K562 (cell line): Measurements from ENCODE around the gene LBH.

Experiments used
- CTCF ChIP-seq, 3 experiments: IDR thresholded peaks in 2 of 3; conservative IDR thresholded peaks in 1 of 3; 2 replicates each; pipeline ENCODE4 v1.5.1; 2011 to 2012; ENCODE audit warnings: low read length in 3 of 3, mild to moderate bottlenecking in 3 of 3, control low read depth in 2 of 3, improper control_type of control experiment in 1 of 3, inconsistent platforms in 1 of 3, low read depth in 1 of 3, mixed read lengths in 1 of 3, moderate library complexity in 1 of 3; ENCODE audit not compliant: insufficient read depth in 2 of 3
- E2F3 ChIP-seq: fragments of 250-450 bp; sonication (Bioruptor Pico); IDR thresholded peaks from 2 replicates; pipeline ENCODE4 v1.4.0; 2020; ENCODE audit warnings: mild to moderate bottlenecking
- EP300 ChIP-seq: IDR thresholded peaks from 2 replicates; pipeline ENCODE4 v1.6.1; 2012; ENCODE audit warnings: low read length, improper control_type of control experiment
- ESRRA ChIP-seq: fragments of 450-650 bp; IDR thresholded peaks from 2 replicates; pipeline ENCODE4 v1.6.1; 2014; ENCODE audit warnings: low read depth, mild to moderate bottlenecking, moderate library complexity, borderline replicate concordance
- MED1 ChIP-seq: sonication (generic); formaldehyde crosslinking; IDR thresholded peaks from 2 replicates; pipeline ENCODE4 v1.8.1; 2023; ENCODE audit warnings: missing genetic modification reagents, borderline replicate concordance
- RNF2 ChIP-seq: sonication (generic); IDR thresholded peaks from 2 replicates; pipeline ENCODE4 v1.6.1; 2016
- SMAD1 ChIP-seq: fragments of 150-350 bp; IDR thresholded peaks from 2 replicates; pipeline ENCODE4 v1.6.1; 2014; ENCODE audit warnings: low read length, low read depth; ENCODE audit not compliant: partially characterized antibody
- ZBTB34 ChIP-seq: fragments of 250-450 bp; sonication (Bioruptor Pico); IDR thresholded peaks from 2 replicates; pipeline ENCODE4 v1.8.0; 2021; ENCODE audit warnings: mild to moderate bottlenecking, moderate library complexity
- ZNF274 ChIP-seq: IDR thresholded peaks from 2 replicates; pipeline ENCODE4 v1.6.1; 2011; ENCODE audit warnings: low read depth, mild to moderate bottlenecking, low read length, moderate library complexity, borderline replicate concordance
- ZNF311 ChIP-seq: fragments of 250-450 bp; sonication (Bioruptor Pico); IDR thresholded peaks from 2 replicates; pipeline ENCODE4 v1.4.0; 2020; ENCODE audit warnings: mild to moderate bottlenecking, moderate library complexity
- TF ChIP-seq, protein P1 (sequence below): sonication (generic); formaldehyde crosslinking; IDR thresholded peaks from 2 replicates; pipeline ENCODE4 v1.8.1; 2022; ENCODE audit warnings: missing genetic modification reagents
- TF ChIP-seq, protein P2 (sequence below): fragments of 450-650 bp; formaldehyde crosslinking; IDR thresholded peaks from 2 replicates; pipeline ENCODE4 v1.4.0; 2020; ENCODE audit warnings: mild to moderate bottlenecking, mixed read lengths

DNA sequence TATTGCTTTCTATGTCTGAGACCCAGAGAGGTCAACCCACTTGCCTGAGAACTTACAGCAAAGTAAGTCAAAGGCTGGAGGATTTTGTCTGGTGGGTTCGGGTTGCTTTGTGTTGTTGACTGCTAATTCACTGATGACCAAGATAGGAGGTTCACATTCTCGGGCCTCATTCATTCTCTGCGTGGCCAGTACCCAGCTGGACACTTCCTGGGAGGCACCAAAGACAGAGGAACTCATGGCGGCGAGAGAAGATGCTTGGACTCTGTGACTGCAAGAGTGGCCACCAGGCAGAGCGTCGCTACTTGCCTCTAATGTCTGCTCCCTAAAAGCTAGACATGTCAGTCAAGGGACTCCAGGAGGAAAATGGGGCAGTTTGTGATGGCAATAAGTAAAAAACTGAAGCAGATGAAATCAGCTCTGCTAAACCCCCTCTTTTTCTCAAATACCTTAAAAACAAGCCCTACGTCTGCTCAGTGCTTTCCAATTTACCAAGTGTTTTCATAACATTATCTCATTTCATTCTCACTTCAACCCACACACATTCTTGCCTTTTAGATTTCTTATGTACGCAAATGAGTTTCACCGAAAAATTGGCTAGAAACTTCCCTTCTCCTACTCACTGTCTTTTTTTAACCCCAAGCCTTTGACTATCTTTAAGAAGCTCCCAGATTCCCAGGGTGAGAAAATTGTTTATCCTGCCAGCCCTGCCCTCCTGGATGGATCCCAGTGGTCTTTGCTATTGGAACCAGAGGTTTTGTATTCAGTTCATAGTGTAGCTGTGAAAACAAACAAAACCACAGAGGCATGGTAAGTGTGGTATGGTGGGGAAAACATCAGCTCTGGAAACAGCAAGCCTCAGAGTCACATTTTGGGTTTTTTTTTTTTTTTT lies 4.9 kb upstream of the LBH start:
- no peak for TF ChIP-seq MED1 (CRISPR knock-in tag)
- no peak for TF ChIP-seq ZBTB34
- no peak for TF ChIP-seq CTCF (IDR thresholded peaks at IDR 0.05 in 2 of 3, conservative IDR thresholded peaks at IDR 0.05 in 1 of 3; ENCODE audit: insufficient read depth in 2 of 3, low read depth in 1 of 3, low read length in 3 of 3)
- TF ChIP-seq, protein P1, sequence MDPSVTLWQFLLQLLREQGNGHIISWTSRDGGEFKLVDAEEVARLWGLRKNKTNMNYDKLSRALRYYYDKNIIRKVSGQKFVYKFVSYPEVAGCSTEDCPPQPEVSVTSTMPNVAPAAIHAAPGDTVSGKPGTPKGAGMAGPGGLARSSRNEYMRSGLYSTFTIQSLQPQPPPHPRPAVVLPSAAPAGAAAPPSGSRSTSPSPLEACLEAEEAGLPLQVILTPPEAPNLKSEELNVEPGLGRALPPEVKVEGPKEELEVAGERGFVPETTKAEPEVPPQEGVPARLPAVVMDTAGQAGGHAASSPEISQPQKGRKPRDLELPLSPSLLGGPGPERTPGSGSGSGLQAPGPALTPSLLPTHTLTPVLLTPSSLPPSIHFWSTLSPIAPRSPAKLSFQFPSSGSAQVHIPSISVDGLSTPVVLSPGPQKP (CRISPR knock-in tag) = no peak
- TF ChIP-seq EP300 = no peak
- no peak for TF ChIP-seq SMAD1
- TF ChIP-seq RNF2 = no peak
- TF ChIP-seq ESRRA = no peak
- no peak for TF ChIP-seq E2F3 (CRISPR knock-in tag)
- TF ChIP-seq, protein P2, sequence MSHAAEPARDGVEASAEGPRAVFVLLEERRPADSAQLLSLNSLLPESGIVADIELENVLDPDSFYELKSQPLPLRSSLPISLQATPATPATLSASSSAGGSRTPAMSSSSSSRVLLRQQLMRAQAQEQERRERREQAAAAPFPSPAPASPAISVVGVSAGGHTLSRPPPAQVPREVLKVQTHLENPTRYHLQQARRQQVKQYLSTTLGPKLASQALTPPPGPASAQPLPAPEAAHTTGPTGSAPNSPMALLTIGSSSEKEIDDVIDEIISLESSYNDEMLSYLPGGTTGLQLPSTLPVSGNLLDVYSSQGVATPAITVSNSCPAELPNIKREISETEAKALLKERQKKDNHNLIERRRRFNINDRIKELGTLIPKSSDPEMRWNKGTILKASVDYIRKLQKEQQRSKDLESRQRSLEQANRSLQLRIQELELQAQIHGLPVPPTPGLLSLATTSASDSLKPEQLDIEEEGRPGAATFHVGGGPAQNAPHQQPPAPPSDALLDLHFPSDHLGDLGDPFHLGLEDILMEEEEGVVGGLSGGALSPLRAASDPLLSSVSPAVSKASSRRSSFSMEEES (CRISPR knock-in tag) = no peak
- no peak for TF ChIP-seq ZNF311 (CRISPR knock-in tag)
- TF ChIP-seq ZNF274 = no peak
